Immature natural killer cell (primary cell): Measurements from ENCODE around the gene LIPA. TPM values are rescaled to one million over a fixed set of nuclear protein-coding genes. Genes with fewer than 3 reads are reported as not detected.
"Not testable (repeated sequence)": the region's sequence is repeated elsewhere in the genome, so short reads cannot be mapped to it uniquely, and the experiment has no call there.

Experiments
- DNase-seq, 3 donors: peaks; one replicate each; pipeline ENCODE4 v3.0.0; 2022; ENCODE audit warnings: mixed read lengths in 1 of 3
- H3K27ac Mint-ChIP-seq, 6 donors: one replicate each; pipeline ENCODE4 v1.8.0; 2020; ENCODE audit warnings: mixed read lengths in 6 of 6, mild to moderate bottlenecking in 5 of 6, inconsistent platforms in 4 of 6, moderate library complexity in 3 of 6
- H3K27me3 Mint-ChIP-seq, 3 donors: one replicate each; pipeline ENCODE4 v1.8.0; 2020 to 2021; ENCODE audit warnings: low read depth in 3 of 3, mild to moderate bottlenecking in 3 of 3, mixed read lengths in 3 of 3, moderate library complexity in 3 of 3, inconsistent platforms in 1 of 3
- H3K36me3 Mint-ChIP-seq, 3 donors: one replicate each; pipeline ENCODE4 v1.8.0; 2020; ENCODE audit warnings: mixed read lengths in 3 of 3, inconsistent platforms in 2 of 3, mild to moderate bottlenecking in 2 of 3
- H3K4me1 Mint-ChIP-seq, 2 donors: one replicate each; pipeline ENCODE4 v1.8.0; 2020; ENCODE audit warnings: inconsistent platforms in 2 of 2, mild to moderate bottlenecking in 2 of 2, mixed read lengths in 2 of 2, moderate library complexity in 1 of 2
- H3K4me3 Mint-ChIP-seq, 5 donors: one replicate each; pipeline ENCODE4 v1.8.0; 2020; ENCODE audit warnings: mild to moderate bottlenecking in 5 of 5, mixed read lengths in 5 of 5, inconsistent platforms in 3 of 5, moderate library complexity in 3 of 5
- H3K9me3 Mint-ChIP-seq, 6 donors: one replicate each; pipeline ENCODE4 v1.8.0; 2020; ENCODE audit warnings: mild to moderate bottlenecking in 6 of 6, mixed read lengths in 6 of 6, inconsistent platforms in 4 of 6, moderate library complexity in 3 of 6
- polyA plus RNA-seq, 3 donors: library from polyadenylated mRNA; unstranded; fragments of 300-500 nt; fragmentation: Illumina TruSeq; gene quantifications; one replicate each; pipeline ENCODE4 v1.2.3, GENCODE V29; 2021

LIPA gene
- polyA plus RNA-seq, 3 donors from 2014 or later, result 120 to 196 (median 125) TPM

- DNase-seq, result peak in 2 of 3 donors; percentile 19 to 28
- Mint-ChIP-seq H3K27ac (no peak within 1 kb of the TSS), H3K36me3 (no peaks in the 10 kb centered on the region), H3K4me3 (peak within 1 kb of the TSS; percentile 75 to 93 (median 86)), H3K4me1 (peaks cover 16 to 19% of the 10 kb centered on the region in 2 donors), H3K9me3 (no peaks in the 10 kb centered on the region), H3K27me3 (peaks cover 10 to 23% (median 14%) of the 10 kb centered on the region in 3 donors)
Observed at GRCh38 chr10:89207181-89207800, 44.3 kb downstream of the LIPA start, which contains the start of gene CH25H. CH25H (minus strand) TSS chr10:89207317; CDS start chr10:89207292, 25 bp downstream.

GRCh38 chr10:89206402-89207180, 45.0 kb downstream of the LIPA start:
- Mint-ChIP-seq H3K27me3 (peaks cover 10 to 23% (median 14%) of the 10 kb centered on the region in 3 donors), H3K9me3 (no peaks in the 10 kb centered on the region), H3K27ac (no peak overlapping the region), H3K36me3 (no peaks in the 10 kb centered on the region), H3K4me1 (peaks cover 16 to 19% of the 10 kb centered on the region in 2 donors), H3K4me3 (peak overlapping the region; percentile 75 to 93 (median 86))
- peak; percentile 24 to 39 (median 32) for DNase-seq

GRCh38 chr10:89204621-89205185, 46.9 kb downstream of the LIPA start:
- H3K4me3 Mint-ChIP-seq, result no peak overlapping the region
- no peak overlapping the region for H3K27ac Mint-ChIP-seq
- H3K4me1 Mint-ChIP-seq, result peaks cover 16 to 19% of the 10 kb centered on the region in 2 donors
- no peak for DNase-seq
- H3K36me3 Mint-ChIP-seq, result no peaks in the 10 kb centered on the region
- no peaks in the 10 kb centered on the region for H3K9me3 Mint-ChIP-seq
- H3K27me3 Mint-ChIP-seq, result peaks cover 8 to 16% (median 13%) of the 10 kb centered on the region in 3 donors

GRCh38 chr10:89203237-89203636, 48.3 kb downstream of the LIPA start:
- H3K9me3 Mint-ChIP-seq, result no peaks in the 10 kb centered on the region
- peaks cover 8 to 16% (median 11%) of the 10 kb centered on the region in 3 donors for H3K27me3 Mint-ChIP-seq
- no peak overlapping the region for H3K27ac Mint-ChIP-seq
- DNase-seq, result no peak
- peaks cover 16 to 19% of the 10 kb centered on the region in 2 donors for H3K4me1 Mint-ChIP-seq
- H3K36me3 Mint-ChIP-seq, result no peaks in the 10 kb centered on the region
- H3K4me3 Mint-ChIP-seq, result no peak overlapping the region

GRCh38 chr10:89202033-89202425, 49.5 kb downstream of the LIPA start:
- no peak for DNase-seq
- no peak overlapping the region for H3K4me3 Mint-ChIP-seq
- no peaks in the 10 kb centered on the region for H3K9me3 Mint-ChIP-seq
- H3K27me3 Mint-ChIP-seq, result peaks cover 8 to 11% (median 11%) of the 10 kb centered on the region in 3 donors
- peaks cover 9 to 11% of the 10 kb centered on the region in 2 donors for H3K4me1 Mint-ChIP-seq
- no peak overlapping the region for H3K27ac Mint-ChIP-seq
- H3K36me3 Mint-ChIP-seq, result no peaks in the 10 kb centered on the region

- Mint-ChIP-seq H3K4me3 (peak overlapping the region in 2 of 5 donors; percentile 37 to 48), H3K36me3 (no peaks in the 10 kb centered on the region), H3K9me3 (no peaks in the 10 kb centered on the region), H3K27ac (no peak overlapping the region), H3K4me1 (peaks cover 4 to 5% of the 10 kb centered on the region in 2 donors), H3K27me3 (peaks cover 2 to 11% (median 6%) of the 10 kb centered on the region in 3 donors)
- peak in 1 of 3 donors; percentile 21 for DNase-seq
Observed at GRCh38 chr10:89201345-89202032, 50.1 kb downstream of the LIPA start.

- peaks cover 6 to 9% (median 7%) of the 10 kb centered on the region in 3 donors for H3K27me3 Mint-ChIP-seq
- H3K9me3 Mint-ChIP-seq, result no peaks in the 10 kb centered on the region
Observed at GRCh38 chr10:89197473-89197872, 54.1 kb downstream of the LIPA start.

GRCh38 chr10:89191301-89191700, 60.3 kb downstream of the LIPA start:
- not testable (repeated sequence) for DNase-seq, H3K9me3 Mint-ChIP-seq, H3K4me1 Mint-ChIP-seq, H3K27ac Mint-ChIP-seq, H3K4me3 Mint-ChIP-seq, H3K36me3 Mint-ChIP-seq
- peaks cover 2 to 14% (median 6%) of the 10 kb centered on the region in 3 donors for H3K27me3 Mint-ChIP-seq

More at GRCh38 chr10:89197473-89197872, 54.1 kb downstream of the LIPA start:
- Mint-ChIP-seq H3K4me3 (no peak overlapping the region), H3K36me3 (no peaks in the 10 kb centered on the region), H3K27ac (no peak overlapping the region), H3K4me1 (no peaks in the 10 kb centered on the region)
- DNase-seq, result no peak

- Mint-ChIP-seq H3K4me1 (no peaks in the 10 kb centered on the region), H3K9me3 (no peaks in the 10 kb centered on the region), H3K4me3 (no peak overlapping the region), H3K27ac (no peak overlapping the region), H3K27me3 (peaks cover 3 to 14% (median 4%) of the 10 kb centered on the region in 3 donors), H3K36me3 (no peaks in the 10 kb centered on the region)
- no peak for DNase-seq
Observed at GRCh38 chr10:89189211-89189734, 62.3 kb downstream of the LIPA start.

- DNase-seq, result no peak
- Mint-ChIP-seq H3K27ac (no peak overlapping the region), H3K4me3 (no peak overlapping the region), H3K4me1 (no peaks in the 10 kb centered on the region), H3K36me3 (no peaks in the 10 kb centered on the region), H3K27me3 (peaks cover 0 to 7% (median 4%) of the 10 kb centered on the region in 3 donors), H3K9me3 (no peaks in the 10 kb centered on the region)
Observed at GRCh38 chr10:89185658-89186057, 65.9 kb downstream of the LIPA start.

- H3K27me3 Mint-ChIP-seq, result peaks cover 0 to 5% (median 4%) of the 10 kb centered on the region in 3 donors
- no peaks in the 10 kb centered on the region for H3K36me3 Mint-ChIP-seq
- no peaks in the 10 kb centered on the region for H3K4me1 Mint-ChIP-seq
- H3K27ac Mint-ChIP-seq, result no peak overlapping the region
- no peak for DNase-seq
- H3K9me3 Mint-ChIP-seq, result no peaks in the 10 kb centered on the region
- H3K4me3 Mint-ChIP-seq, result no peak overlapping the region
Observed at GRCh38 chr10:89184638-89185037, 66.9 kb downstream of the LIPA start.

- Mint-ChIP-seq H3K27ac (no peak overlapping the region), H3K36me3 (no peaks in the 10 kb centered on the region), H3K27me3 (peaks cover 0 to 5% (median 4%) of the 10 kb centered on the region in 3 donors), H3K4me1 (no peaks in the 10 kb centered on the region), H3K9me3 (no peaks in the 10 kb centered on the region), H3K4me3 (no peak overlapping the region)
- no peak for DNase-seq
Observed at GRCh38 chr10:89183571-89183970, 68.0 kb downstream of the LIPA start.

GRCh38 chr10:89182894-89183293, 68.7 kb downstream of the LIPA start:
- H3K36me3 Mint-ChIP-seq, result no peaks in the 10 kb centered on the region
- no peaks in the 10 kb centered on the region for H3K4me1 Mint-ChIP-seq
- H3K9me3 Mint-ChIP-seq, result no peaks in the 10 kb centered on the region
- no peak for DNase-seq
- H3K27me3 Mint-ChIP-seq, result peaks cover 0 to 4% (median 3%) of the 10 kb centered on the region in 3 donors
- no peak overlapping the region for H3K4me3 Mint-ChIP-seq
- no peak overlapping the region for H3K27ac Mint-ChIP-seq
